HG02642 (cell line): Measurements from ENCODE around the gene KBTBD2.
"Not testable (repeated sequence)": the region's sequence is repeated elsewhere in the genome, so short reads cannot be mapped to it uniquely, and the experiment has no call there.

Experiments
- ATAC-seq: cut with Tn5 transposase; IDR thresholded peaks from one replicate; pipeline ENCODE4 v1.9.1; 2021; ENCODE audit warnings: mild to moderate bottlenecking; ENCODE audit not compliant: unreplicated experiment, poor library complexity

The KBTBD2 gene

GRCh38 chr7:32894171-32894570 lies 2.6 kb upstream of the KBTBD2 start:
- ATAC-seq: no peak

DNA sequence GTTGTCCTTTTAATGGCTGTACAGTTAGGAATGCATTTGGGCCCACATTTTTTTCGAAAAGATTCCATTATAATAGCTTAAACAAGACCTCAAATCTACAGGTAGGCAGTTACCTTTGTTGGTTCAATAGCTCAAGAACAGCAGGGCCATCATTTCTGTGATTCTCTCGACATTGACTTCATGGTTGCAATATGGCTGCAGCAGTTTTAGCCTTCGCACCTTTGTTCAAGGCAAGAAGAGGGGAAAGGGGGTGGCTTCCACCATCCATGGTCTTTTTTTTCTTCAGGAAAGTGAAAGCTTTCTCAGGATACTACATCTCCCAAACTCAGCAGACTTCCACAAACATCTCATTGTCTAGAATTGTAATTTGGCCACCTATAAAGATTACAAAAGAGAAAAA lies 2.2 kb upstream of the KBTBD2 start:
- no peak for ATAC-seq

DNA sequence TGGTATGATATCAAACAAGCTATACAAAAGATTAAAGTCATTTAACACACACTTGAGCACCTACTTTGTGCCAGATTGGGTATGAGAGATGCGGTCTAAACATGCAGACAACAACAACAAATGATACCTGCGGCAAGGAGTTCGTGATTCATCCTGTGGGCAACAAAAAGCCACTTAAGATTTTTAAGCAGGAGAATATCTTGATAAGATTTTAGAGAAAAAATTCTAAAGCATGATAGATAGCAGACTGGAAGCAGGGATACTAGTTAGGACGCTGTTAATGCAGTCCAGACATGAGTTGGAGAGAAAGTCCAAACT lies 1.6 kb upstream of the KBTBD2 start:
- ATAC-seq: no peak

GRCh38 chr7:32892521-32893206 lies 1.1 kb upstream of the KBTBD2 start:
- ATAC-seq: peak; percentile 6

- peak; percentile 64 for ATAC-seq
Measured at GRCh38 chr7:32891800-32892520, 400 bp upstream of the KBTBD2 start.

DNA sequence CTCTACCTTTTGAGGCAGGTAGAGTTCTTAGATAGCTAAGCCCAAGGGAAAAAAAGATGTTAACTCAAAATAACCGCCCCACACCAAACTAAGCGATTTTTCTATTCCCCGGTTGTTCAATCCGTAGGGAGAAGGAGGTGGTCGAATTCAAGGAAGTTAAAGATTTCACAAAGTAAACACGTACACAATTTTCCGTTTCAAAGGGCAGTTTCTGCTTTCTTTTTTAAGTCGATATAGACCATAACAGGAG lies 842 bp downstream of the KBTBD2 start:
- ATAC-seq: no peak

DNA sequence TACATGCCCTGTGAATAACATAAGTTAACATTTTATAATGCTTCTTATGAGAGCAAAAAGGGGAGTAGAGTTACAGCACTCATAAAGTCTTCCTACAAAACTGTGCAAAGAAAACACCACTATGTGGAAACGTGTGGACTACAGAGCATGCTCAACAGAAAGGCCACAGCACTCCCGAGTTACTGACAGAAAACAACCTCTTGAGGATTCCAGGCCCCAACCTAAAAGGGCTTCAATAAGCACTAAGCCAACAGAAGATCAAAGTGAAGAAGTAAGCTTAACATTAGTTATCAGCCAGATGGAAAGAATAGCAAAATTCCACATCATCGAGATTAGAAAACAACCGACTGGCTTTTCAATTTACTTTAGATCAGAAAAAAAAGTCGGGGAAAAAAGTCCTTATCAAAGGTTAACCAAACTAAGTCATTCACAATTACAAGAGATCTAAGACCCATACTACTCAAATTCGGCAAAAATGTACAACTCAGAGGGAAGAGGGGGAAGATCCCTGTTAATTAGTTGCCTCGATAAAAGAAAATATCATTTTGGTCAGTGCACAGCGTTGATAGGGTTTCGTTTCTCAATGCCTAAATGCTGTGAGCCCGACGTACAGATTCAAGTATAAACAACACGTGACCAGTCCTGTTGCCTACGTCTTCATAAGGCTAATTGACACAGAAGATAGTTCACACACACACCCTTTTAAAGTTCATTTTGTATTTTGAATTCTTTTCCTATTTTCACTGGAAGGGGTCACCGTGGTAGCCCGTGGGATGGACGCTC lies 1.4 kb downstream of the KBTBD2 start:
- ATAC-seq: peak; percentile 24

- ATAC-seq: no peak
Measured at GRCh38 chr7:32888505-32888904, 3.1 kb downstream of the KBTBD2 start.

DNA sequence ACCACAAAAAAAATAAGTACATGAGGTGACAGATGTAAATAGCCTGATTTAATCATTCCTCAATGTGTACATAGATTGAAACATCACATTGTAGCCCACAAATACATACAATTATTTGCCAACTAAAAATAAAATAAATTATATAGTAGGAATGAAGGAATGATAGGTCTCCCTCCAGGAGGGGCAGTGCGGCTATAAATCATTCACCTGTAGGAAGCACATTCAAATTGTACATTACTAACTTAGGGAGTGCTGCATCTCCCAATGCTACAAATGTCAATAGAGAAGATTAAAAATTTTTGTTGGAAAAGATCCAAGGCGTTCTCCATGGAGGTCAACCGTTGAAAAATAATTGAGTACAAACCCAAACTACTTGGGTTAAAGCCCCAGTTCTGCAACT lies 4.2 kb downstream of the KBTBD2 start:
- ATAC-seq: no peak

GRCh38 chr7:32881074-32881982 lies 10.2 kb downstream of the KBTBD2 start:
- no peak for ATAC-seq

GRCh38 chr7:32879460-32879859 lies 12.1 kb downstream of the KBTBD2 start:
- ATAC-seq: no peak

GRCh38 chr7:32878023-32878422 lies 13.5 kb downstream of the KBTBD2 start:
- ATAC-seq: not testable (repeated sequence)

DNA sequence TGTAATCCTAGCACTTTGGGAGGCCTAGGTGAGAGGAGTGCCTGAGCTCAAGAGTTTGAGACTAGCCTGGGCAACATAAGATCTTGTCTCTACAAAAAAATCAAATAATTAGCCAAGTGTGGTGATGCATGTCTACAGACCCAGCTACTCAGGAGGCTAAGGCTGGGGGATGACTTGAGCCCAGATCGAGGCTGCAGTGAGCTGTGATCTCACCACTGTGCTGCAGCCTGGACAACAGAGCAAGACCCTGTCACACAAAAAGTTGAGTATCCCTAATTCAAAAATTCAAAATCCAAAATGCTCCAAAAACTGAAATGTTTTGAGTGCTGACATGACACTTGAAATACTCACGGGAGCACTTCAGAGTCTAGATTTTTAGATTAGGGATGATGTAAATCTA lies 19.1 kb downstream of the KBTBD2 start:
- ATAC-seq: no peak

DNA sequence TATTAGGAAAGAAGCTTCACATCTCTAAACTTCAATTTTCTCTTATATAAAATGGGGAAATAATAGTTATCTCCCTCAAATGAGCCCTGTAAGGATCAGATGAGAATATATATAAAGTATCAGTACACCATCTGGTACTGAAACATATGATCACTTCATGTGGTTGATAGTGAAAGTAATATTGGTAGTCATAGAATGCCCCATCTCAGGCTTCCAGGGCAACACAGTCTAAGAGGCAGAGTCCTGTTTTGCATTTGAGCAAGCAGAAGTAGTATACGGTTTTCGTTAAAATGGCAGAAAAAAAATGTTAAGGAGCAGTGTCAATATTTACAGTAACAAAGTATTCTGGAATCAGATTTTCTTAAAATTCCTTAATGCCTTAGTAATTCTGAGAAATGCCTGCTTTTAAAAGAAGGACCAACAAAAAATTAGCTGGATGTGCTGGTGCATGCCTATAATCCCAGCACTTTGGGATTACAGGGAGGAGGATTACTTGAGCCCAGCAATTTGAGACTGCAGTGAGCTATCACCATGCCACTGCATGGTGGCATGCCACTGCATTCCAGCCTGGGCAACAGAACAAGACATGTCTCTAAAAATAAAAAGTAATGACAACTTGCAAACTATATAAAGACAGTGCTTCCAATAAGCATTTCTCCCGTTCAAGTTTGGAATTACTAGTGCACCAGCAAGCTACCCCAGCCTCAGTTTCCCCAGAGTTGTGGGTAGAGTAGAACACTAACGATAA lies 19.8 kb downstream of the KBTBD2 start:
- peak; percentile 80 for ATAC-seq

DNA sequence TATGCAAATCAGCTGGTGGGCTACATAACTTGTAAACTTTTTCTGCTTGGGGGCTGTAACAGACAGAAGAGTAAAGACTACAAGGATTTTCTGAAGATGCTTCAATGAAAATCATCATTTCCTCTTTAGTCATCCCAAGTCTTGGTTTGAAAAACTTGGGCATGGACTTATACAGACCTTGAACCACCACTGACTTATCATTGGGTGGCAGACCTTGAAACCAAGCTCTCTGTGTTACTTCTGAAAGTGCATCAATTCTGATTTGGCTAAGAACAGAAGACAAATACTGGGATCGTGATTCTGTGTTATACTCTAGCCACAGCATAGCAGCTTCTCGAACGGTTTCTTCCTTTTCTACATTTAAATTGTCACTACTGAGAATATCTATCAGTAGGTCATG lies 21.3 kb downstream of the KBTBD2 start:
- ATAC-seq: no peak

GRCh38 chr7:32869716-32870115 lies 21.8 kb downstream of the KBTBD2 start:
- no peak for ATAC-seq

DNA sequence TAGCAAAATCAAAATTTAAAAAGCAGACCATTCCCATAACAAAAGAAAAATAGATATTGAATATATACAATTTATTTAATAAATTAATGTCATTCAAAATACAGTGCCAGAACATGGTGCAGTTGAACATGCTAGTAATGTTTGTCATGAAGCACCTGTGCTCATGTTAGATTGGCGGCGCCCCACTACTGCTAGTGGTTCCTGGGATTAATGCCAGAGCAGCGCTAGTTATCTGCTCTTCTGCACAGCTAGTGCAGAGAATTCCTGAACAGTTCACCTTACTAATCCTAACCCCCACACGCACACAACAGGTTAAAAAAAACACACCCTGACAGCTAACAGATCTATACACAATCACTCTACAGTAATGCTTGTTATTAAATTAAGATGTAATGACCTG lies 23.4 kb downstream of the KBTBD2 start:
- no peak for ATAC-seq

DNA sequence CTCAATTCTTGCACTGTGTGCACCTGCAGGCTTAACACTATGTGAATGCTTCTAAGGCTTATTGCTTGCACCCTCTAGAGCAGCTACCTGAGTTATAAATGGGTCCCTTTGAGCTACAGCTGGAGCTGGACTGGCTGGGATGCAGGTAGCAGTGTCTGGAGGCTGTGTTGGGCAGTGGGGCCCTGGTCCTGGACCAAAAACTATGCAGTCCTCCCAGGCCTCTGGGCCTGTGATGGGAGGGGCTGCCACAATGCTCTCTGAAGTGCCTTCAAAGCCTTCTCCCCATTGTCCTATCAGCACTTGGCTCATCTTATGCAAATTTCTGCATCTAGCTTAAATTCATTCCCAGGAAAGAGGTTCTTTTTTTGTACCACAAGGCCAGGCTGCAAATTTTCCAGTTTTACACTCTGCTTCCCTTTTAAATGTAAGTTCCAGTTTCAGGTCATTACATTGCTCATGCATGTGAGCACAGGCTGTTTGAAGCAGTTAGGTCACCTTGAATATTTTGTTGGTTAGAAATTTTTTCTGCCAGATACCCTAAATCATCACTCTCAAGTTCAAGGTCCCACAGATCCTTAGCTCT lies 26.0 kb downstream of the KBTBD2 start:
- no peak for ATAC-seq

- ATAC-seq: not testable (repeated sequence)
Measured at GRCh38 chr7:32863872-32864271, 27.7 kb downstream of the KBTBD2 start.

DNA sequence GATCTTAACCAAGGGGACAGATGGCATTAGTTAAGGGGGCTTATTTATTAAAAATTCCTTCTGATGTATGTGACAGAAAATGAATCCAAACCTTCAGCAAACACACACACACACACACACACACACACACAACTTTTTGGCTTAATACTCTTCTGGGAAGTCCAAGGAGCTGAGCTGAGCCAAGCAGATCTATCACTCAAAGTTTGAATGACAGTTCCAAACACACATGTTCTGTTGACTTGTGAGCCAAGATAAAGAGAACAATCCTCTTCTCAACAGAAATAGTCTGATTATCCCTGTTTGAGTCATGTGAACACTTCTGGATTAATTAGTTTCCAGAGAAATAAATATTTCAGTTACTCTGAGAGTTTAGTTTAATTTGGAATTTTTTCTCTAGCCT lies 31.5 kb downstream of the KBTBD2 start:
- no peak for ATAC-seq
